ENCODE results near the gene IL1RAPL1.

GRCh38 chrX:29721152-29721551 is 1133.9 kb downstream of the IL1RAPL1 start:
- TF ChIP-seq, protein P1, sequence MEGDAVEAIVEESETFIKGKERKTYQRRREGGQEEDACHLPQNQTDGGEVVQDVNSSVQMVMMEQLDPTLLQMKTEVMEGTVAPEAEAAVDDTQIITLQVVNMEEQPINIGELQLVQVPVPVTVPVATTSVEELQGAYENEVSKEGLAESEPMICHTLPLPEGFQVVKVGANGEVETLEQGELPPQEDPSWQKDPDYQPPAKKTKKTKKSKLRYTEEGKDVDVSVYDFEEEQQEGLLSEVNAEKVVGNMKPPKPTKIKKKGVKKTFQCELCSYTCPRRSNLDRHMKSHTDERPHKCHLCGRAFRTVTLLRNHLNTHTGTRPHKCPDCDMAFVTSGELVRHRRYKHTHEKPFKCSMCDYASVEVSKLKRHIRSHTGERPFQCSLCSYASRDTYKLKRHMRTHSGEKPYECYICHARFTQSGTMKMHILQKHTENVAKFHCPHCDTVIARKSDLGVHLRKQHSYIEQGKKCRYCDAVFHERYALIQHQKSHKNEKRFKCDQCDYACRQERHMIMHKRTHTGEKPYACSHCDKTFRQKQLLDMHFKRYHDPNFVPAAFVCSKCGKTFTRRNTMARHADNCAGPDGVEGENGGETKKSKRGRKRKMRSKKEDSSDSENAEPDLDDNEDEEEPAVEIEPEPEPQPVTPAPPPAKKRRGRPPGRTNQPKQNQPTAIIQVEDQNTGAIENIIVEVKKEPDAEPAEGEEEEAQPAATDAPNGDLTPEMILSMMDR (IDR thresholded peaks at IDR 0.05) = no peak
- no peak for TF ChIP-seq POLR2A (IDR thresholded peaks at IDR 0.05)

Measured in thyroid gland (tissue), 4 donors.